ENCODE measurements around the gene COPS6. TPM values are rescaled to one million over a fixed set of nuclear protein-coding genes. Genes with fewer than 3 reads are reported as not detected.

COPS6 gene
- polyA plus RNA-seq, 1 of the 3 experiments (the other 2 are of a cell fraction) = 435 TPM

- TF ChIP-seq, protein P1, sequence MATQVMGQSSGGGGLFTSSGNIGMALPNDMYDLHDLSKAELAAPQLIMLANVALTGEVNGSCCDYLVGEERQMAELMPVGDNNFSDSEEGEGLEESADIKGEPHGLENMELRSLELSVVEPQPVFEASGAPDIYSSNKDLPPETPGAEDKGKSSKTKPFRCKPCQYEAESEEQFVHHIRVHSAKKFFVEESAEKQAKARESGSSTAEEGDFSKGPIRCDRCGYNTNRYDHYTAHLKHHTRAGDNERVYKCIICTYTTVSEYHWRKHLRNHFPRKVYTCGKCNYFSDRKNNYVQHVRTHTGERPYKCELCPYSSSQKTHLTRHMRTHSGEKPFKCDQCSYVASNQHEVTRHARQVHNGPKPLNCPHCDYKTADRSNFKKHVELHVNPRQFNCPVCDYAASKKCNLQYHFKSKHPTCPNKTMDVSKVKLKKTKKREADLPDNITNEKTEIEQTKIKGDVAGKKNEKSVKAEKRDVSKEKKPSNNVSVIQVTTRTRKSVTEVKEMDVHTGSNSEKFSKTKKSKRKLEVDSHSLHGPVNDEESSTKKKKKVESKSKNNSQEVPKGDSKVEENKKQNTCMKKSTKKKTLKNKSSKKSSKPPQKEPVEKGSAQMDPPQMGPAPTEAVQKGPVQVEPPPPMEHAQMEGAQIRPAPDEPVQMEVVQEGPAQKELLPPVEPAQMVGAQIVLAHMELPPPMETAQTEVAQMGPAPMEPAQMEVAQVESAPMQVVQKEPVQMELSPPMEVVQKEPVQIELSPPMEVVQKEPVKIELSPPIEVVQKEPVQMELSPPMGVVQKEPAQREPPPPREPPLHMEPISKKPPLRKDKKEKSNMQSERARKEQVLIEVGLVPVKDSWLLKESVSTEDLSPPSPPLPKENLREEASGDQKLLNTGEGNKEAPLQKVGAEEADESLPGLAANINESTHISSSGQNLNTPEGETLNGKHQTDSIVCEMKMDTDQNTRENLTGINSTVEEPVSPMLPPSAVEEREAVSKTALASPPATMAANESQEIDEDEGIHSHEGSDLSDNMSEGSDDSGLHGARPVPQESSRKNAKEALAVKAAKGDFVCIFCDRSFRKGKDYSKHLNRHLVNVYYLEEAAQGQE (IDR thresholded peaks at IDR 0.05; ENCODE audit: low read depth, low read length) = no peak
- TF ChIP-seq TAF1 (IDR thresholded peaks at IDR 0.05; ENCODE audit: borderline replicate concordance, low read depth, low read length) (no peak), SIN3A (IDR thresholded peaks at IDR 0.05; ENCODE audit: borderline replicate concordance, low read depth, low read length) (no peak), YY1 (IDR thresholded peaks at IDR 0.05; ENCODE audit: low read depth) (no peak), RAD21 (IDR thresholded peaks at IDR 0.05; ENCODE audit: low read length) (no peak), CTCF (IDR thresholded peaks at IDR 0.05) (no peak), RFX5 (IDR thresholded peaks at IDR 0.05; ENCODE audit: low read length) (no peak), FOXJ3 (CRISPR knock-in tag; IDR thresholded peaks at IDR 0.05) (no peak), MEF2A (IDR thresholded peaks at IDR 0.05; ENCODE audit: borderline replicate concordance, low read depth) (no peak), POLR2AphosphoS5 (IDR thresholded peaks at IDR 0.05; ENCODE audit: low read depth, low read length) (no peak), NRF1 (IDR thresholded peaks at IDR 0.05; ENCODE audit: low read depth, low read length) (no peak), CHD2 (IDR thresholded peaks at IDR 0.05; ENCODE audit: low read length, partially characterized antibody) (no peak), FOXM1 (IDR thresholded peaks at IDR 0.05; ENCODE audit: low read depth) (no peak), RCOR1 (IDR thresholded peaks at IDR 0.05; ENCODE audit: low read length) (no peak), RXRA (IDR thresholded peaks at IDR 0.05; ENCODE audit: borderline replicate concordance, low read depth) (no peak), EP300 (IDR thresholded peaks at IDR 0.05; ENCODE audit: borderline replicate concordance in 1 of 2, low read depth in 1 of 2, low read length in 1 of 2) (no peak), JUND (IDR thresholded peaks at IDR 0.05) (no peak)
- TF ChIP-seq, protein P2, sequence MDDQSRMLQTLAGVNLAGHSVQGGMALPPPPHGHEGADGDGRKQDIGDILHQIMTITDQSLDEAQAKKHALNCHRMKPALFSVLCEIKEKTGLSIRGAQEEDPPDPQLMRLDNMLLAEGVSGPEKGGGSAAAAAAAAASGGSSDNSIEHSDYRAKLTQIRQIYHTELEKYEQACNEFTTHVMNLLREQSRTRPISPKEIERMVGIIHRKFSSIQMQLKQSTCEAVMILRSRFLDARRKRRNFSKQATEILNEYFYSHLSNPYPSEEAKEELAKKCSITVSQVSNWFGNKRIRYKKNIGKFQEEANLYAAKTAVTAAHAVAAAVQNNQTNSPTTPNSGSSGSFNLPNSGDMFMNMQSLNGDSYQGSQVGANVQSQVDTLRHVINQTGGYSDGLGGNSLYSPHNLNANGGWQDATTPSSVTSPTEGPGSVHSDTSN (IDR thresholded peaks at IDR 0.05) = no peak
- DNase-seq = no peak
- H3K9ac ChIP-seq = no peak overlapping the region
- no peak overlapping the region for H3K27ac ChIP-seq (ENCODE audit: low read depth in 2 of 2, low read length in 1 of 2)
- 93% methylated on average over 6 of the region's 6 CpGs for WGBS (ENCODE audit: low lambda C conversion rate)
- no peak overlapping the region; a peak in 1 of 4 replicates for H3K4me3 ChIP-seq (ENCODE audit: low read depth in 2 of 2, low read length in 1 of 2)
- ChIA-PET POLR2A (interaction anchor here (0.6 to 0.7 kb wide), 2 partner anchors 9 to 26 kb away, joined by 3 to 4 read pairs; partner anchors contain the start of genes AP4M1 and MCM7), CTCF (interaction anchor here (0.6 to 2.1 kb wide), 6 partner anchors 8 to 82 kb away, joined by 3 to 9 read pairs (median 4); no protein-coding TSS in a partner anchor)
- peaks cover 77 to 100% of the 10 kb centered on the region in 2 experiments for H3K36me3 ChIP-seq (replicated peaks in 1 of 2; ENCODE audit: control insufficient read depth in 1 of 2, insufficient read depth in 2 of 2, low read length in 1 of 2)
- no peak overlapping the region for H2AFZ ChIP-seq (ENCODE audit: low read depth)
- H3K79me2 ChIP-seq (ENCODE audit: insufficient read depth) = peaks cover 74% of the 10 kb centered on the region
- H3F3A ChIP-seq (replicated peaks; ENCODE audit: insufficient read depth) = peaks cover 10% of the 10 kb centered on the region
- H3K4me1 ChIP-seq (ENCODE audit: control insufficient read depth in 1 of 2, insufficient read depth in 2 of 2, low read depth in 1 of 2, low read length in 1 of 2) = peaks cover 12% of the 10 kb centered on the region in 2 experiments; a peak in 3 of 4 replicates
- peaks cover 31% of the 10 kb centered on the region for H3K9me3 ChIP-seq
- peaks cover 20% of the 10 kb centered on the region; the same call in 1 of the 2 replicates for H4K20me1 ChIP-seq (ENCODE audit: insufficient read depth)
- no peak overlapping the region for H3K4me2 ChIP-seq
- H3K27me3 ChIP-seq (ENCODE audit: insufficient read depth) = no peaks in the 10 kb centered on the region
- no peaks in the 10 kb centered on the region for H3K9me2 ChIP-seq
These were observed 13.4 kb upstream of the COPS6 start for GRCh38 chr7:100075418-100075817.

Data from SK-N-SH (cell line).